Renal pelvis (tissue), 4 donors: Measurements from ENCODE around the gene DNAJC4. TPM values are rescaled to one million over a fixed set of nuclear protein-coding genes. Genes with fewer than 3 reads are reported as not detected.

Experiments
- DNase-seq: peaks from one replicate; pipeline ENCODE4 v3.0.0-alpha.2; 2013
- polyA plus RNA-seq, 3 donors: library from polyadenylated mRNA; unstranded; fragments of 120-200 nt; gene quantifications; one replicate each; pipeline ENCODE4 v1.2.1, GENCODE V29; 2013; ENCODE audit not compliant: insufficient read length in 3 of 3

DNAJC4 gene
- polyA plus RNA-seq, 3 donors = 63.7 to 79.3 (median 69.9) TPM

DNA sequence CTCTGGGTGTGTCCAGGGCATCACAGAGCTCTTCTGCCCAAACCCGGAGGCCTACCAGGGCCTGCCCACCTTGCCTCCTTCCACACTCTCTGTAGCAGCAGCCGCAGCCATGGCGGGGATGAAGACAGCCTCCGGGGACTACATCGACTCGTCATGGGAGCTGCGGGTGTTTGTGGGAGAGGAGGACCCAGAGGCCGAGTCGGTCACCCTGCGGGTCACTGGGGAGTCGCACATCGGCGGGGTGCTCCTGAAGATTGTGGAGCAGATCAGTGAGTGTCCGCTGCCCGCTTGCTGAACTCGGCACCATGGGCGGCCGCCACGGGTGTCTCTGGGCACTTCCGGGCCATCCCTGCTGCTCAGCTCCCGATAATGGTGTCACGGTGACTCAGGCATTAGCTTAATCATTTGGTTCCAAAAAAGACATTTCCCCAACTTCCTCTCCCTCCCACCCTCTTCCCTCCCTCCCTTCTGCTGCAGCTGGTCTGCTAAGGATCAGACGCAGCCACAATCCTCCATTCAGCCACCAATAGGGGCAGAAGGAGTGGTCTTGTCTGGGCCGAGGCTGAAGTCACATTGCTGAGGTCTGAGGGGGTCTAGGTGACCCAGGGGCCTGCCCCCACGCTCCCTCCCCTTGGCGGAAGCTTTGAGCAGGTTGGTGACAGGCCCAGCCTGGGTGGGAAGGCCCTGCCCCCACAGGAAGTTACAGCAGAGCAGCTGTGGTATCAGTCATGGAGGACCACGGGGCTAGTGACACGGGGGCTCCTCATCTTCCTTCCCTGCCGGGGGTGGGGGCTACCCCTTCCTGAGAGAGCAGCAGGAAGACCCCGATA is 22.9 kb upstream of the DNAJC4 start:
- peak; percentile 40 for DNase-seq

DNA sequence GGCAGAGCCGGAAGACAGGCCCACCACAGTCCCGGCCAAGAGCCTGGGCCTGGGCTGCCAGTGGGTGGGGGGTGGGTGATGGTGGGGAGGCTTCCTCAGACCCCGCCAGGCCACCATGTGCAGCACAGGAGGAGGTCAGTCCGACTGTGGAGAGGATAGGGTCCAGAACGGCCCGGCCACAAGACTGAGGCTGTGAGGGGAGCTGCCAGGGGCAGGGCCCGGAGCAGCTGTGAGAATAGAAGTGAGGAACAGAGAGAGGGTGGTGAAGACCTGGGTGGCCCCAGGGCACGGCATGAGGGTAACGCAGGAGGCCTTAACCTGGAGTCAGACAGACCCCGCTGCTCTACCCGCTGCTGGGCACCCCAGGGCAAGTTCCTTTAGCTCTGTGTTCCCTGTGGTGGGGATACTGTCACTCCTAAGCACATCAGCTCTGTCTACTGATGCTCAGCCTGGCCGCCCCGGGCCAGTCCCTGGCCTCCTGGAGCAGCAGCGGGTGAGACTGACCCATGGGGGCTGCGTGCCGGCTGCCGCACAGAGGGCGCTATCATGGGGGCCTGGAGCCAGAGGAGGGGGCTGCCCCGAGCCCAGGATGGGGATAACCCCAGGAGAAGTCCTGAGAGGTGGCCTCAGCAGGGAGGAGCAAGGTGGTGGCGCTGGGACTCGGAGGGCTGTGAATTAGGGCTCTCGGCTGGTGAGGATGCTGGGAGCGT is 22.1 kb upstream of the DNAJC4 start:
- DNase-seq = no peak

DNA sequence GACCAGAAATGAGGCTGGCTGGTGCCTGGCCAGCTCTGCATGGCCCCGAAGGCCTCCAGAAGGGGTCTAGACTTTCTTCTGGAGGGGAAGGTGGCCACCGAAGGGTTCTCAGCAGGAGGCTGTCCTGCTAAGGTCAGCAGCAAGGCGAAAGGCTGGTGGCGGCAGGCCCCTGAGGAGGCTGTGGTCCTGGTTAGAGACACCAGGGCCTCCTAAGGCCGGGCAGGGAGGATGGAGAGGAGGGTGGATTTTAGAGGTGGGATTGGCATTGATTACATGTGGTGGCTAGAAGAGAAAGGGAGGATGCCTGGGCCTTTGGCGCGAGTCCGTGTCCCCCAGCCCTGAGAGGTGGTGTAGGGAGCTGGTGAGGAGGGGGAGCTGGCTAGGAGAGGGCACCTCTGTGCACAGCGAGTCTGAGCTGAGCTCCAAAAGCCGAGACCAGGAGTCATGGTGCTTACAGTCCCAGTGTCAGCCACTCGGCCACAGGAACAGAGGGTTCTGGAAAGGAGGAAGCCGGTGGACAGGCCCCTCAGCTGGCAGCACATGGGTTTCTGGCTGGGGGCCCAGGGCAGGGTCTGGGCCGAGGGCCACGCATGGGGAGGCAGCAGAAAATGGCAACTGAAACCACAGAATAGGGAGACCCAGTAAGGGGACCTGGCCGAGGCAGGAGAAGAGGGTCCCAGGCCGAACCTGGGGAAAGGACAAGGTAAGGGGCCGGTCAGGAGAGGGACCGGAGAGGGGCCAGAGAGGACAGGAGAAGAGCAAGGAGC is 21.4 kb upstream of the DNAJC4 start:
- DNase-seq = no peak

DNA sequence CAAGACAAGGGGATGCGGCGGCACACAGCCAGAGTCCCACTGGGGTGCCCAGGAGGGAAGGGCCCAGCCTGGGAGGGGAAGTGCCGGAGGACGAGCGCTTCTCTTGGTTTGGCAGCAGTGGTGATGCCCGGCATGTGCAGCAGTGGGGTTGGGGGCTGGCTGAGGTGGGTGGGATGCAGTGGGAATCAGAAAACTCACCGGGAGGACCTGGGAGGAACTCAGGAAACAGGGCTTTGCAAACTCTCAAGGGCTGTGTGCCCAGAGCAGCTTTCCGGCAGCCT is 20.8 kb upstream of the DNAJC4 start:
- no peak for DNase-seq

DNA sequence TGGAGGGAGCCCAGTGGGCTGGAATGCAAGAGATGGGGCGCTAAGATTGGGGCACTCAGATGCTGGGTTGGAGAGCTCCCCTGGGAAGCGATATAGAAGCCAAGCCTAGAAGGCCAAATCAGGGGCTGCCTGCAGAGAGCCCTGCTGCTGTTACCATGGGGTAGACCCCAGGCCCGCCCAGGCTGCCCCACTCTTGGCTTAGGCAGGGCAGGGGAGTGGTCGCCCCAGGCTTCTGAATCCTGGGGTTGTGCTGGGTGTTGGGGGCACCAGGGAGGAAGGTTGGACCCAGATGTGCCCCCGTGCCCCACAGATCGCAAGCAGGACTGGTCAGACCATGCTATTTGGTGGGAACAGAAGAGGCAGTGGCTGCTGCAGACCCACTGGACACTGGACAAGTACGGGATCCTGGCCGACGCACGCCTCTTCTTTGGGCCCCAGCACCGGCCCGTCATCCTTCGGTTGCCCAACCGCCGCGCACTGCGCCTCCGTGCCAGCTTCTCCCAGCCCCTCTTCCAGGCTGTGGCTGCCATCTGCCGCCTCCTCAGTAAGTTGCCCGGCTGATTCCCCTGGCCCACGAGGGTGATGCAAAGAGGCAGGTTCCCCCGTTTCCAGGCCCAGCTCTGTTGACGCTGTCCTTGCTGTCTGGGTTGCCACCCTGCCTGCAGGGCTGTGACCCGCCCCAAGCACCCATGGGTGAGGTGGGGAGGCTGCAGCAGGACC is 19.9 kb upstream of the DNAJC4 start:
- no peak for DNase-seq

DNA sequence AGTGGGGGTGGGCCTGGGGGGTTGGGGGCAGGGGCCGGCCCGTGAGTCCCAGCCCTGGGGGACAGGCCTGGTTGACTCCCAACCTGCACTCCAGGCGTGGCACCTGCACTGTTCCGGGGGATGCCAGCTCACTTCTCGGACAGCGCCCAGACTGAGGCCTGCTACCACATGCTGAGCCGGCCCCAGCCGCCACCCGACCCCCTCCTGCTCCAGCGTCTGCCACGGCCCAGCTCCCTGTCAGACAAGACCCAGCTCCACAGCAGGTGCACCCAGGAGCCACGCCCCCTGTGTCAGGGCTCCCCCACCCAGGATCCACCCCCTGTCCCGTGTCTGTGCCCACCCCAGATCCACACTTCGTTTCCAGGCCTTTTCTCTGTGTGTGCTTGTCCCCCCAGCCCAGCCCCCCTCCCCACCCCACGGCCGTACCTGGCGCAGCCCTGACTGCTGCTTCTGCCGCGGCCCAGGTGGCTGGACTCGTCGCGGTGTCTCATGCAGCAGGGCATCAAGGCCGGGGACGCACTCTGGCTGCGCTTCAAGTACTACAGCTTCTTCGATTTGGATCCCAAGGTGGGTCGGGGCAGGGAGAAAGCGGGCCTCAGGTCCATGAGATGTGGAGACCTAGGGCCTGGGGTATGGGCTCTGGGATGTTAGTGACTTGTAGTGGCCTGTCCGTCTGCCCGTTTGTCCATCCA is 19.0 kb upstream of the DNAJC4 start:
- no peak for DNase-seq

DNA sequence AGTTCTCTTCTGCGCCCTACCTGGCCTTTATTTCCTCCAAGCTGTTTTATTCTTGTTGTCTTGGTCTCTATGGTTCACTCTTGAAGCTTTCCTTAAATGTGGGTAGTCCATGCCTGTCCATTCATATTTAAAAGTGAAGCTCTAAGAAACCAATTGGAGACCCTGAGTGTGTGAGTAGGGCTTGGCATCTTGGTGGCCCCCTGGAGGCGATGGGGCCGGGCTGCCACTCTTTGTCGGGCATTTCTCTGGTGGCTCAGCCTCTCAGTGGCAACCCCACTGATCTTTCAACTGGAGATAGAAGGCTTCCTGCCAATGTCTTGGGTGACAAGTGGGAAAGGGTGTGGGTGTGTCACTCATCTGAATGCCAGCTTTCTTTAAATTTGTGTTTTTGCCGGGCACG is 13.5 kb upstream of the DNAJC4 start:
- no peak for DNase-seq

DNA sequence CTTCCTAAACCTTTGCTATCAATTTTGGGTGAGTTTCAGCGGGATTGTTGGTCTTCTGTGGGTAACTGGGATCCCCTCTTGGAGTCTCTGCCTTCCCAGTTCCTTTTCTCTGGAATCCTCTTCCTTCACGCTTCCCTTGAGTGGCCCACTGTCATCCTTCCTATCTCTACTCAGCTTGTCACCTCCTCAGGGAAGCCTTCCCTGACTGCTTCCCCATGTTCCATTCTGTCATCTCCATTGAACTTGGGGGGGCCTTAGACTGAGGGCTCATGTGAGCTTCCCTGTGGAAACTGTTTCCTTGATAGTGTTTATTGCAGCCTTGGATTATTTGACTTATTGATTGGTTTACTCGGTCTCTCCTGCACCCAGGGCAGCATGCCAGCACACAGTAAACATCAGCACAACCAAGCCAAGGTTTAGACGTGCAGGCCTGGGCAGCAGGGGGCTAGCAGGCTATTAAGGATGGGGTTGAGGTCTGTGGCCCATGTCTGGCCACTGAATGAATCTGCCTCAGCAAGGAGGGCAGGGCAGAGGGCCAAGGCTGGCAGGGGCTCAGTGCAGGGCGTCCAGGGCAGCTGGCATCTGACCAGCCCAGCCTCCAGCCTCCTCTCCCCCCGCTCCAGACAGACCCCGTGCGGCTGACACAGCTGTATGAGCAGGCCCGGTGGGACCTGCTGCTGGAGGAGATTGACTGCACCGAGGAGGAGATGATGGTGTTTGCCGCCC is 11.6 kb upstream of the DNAJC4 start:
- no peak for DNase-seq

DNA sequence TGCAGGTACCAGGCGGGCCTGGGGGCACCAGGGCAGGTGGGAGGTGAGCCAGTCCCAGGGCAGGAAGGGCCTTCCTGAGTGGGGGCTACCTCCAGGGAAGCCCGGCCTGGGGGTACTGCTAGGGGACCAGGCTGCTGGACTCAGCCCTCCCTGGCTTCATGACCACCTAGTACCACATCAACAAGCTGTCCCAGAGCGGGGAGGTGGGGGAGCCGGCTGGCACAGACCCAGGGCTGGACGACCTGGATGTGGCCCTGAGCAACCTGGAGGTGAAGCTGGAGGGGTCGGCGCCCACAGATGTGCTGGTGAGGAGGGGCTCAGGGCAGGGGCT is 11.0 kb upstream of the DNAJC4 start:
- no peak for DNase-seq

DNA sequence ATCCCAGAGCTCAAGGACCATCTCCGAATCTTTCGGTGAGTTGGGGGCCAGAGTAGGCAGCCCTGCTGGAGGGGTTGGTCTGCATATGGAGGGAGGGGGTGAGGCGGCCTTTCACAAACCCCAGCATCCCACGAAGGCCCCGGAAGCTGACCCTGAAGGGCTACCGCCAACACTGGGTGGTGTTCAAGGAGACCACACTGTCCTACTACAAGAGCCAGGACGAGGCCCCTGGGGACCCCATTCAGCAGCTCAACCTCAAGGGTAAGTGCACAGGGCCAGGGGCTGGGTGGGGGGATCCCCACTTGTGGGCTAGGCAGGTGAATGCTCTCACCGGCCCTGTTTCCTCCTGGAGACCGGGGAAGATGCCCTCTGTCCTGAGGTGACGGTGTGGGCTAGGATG is 10.6 kb upstream of the DNAJC4 start:
- DNase-seq = no peak

DNA sequence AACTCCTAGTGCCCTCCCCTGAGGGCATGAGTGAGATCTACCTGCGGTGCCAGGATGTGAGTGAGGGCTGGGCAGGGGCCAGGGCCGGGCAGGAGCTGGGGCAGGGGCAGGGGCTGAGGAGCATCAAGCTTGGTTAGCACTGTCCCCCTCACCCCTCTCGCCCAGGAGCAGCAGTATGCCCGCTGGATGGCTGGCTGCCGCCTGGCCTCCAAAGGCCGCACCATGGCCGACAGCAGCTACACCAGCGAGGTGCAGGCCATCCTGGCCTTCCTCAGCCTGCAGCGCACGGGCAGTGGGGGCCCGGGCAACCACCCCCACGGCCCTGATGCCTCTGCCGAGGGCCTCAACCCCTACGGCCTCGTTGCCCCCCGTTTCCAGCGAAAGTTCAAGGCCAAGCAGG is 10.1 kb upstream of the DNAJC4 start:
- no peak for DNase-seq

DNA sequence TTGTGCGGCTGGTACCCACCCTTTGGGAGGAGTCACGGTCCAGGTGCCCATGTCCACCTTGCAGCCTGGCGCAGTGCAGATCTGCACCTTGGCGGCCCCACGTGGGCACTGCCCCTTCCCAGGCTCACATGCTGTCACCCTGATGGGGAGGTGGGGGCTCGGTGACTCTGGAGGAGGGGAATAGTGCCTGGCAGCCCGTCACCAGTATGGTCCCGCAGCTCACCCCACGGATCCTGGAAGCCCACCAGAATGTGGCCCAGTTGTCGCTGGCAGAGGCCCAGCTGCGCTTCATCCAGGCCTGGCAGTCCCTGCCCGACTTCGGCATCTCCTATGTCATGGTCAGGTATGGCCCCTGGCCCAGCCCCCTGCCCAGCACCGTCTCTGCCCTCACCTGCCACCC is 9.6 kb upstream of the DNAJC4 start:
- DNase-seq = no peak

DNA sequence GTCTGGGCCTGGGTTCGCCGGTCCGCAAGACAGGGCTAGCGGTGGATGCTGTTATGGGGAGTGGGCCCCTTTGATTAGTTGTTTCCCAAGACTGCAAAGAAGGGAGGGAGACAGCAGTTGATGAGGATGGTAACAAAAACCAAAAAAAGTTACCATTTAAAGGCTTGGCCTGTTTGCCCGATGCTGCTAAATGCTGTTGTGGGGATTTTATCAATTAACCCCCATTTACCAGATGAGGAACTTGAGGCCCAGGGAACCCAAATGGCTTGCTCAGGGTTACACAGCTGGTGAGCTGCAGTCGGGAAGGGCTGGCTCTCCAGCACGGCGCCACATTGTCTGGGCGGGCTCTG is 7.7 kb upstream of the DNAJC4 start:
- DNase-seq = no peak

DNA sequence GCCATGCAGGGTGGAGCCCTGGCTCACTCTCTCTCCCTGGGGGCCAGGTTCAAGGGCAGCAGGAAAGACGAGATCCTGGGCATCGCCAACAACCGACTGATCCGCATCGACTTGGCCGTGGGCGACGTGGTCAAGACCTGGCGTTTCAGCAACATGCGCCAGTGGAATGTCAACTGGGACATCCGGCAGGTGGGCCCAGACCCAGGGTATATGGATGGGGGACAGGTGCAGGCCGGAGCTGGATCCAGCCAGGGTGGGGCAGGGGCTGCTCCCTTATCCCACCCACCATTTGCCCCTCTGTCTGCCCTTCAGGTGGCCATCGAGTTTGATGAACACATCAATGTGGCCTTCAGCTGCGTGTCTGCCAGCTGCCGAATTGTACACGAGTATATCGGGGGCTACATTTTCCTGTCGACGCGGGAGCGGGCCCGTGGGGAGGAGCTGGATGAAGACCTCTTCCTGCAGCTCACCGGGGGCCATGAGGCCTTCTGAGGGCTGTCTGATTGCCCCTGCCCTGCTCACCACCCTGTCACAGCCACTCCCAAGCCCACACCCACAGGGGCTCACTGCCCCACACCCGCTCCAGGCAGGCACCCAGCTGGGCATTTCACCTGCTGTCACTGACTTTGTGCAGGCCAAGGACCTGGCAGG is 7.2 kb upstream of the DNAJC4 start:
- DNase-seq = no peak

DNA sequence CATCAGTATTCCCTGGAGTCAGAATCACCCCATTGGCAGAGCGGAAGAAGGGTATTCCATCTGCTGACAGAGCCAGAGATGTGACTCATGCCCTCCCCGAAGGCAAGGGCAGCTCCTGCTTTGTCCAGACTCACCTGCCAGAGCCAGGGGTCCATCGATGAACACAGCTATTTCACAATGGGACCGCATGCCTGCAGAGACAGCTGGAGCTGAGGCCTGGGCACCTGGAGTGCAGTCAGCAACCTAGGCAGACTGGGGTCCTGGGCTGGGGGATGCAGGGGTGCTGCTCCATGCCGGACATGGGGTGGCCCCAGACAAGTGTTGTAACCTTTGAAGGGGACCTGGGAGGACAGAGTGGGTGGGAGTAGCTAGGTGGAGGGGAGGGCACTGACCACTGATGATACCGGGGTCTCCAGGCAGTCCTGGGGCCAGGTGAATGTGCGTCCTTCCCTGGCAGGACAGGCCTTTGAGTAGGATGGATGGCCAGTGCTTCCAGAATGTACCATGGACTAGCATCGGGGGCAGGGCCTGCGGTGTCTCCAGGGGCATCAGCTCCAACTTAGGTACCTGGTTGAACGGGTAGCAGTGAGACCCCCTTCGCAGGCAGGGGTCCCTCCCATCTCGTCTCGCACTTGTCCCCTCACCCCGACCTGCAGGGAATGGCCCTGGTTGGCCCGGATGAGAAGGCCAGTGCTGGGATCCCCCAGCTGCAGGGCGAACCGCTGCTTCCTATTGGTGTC is 6.0 kb upstream of the DNAJC4 start:
- no peak for DNase-seq

DNA sequence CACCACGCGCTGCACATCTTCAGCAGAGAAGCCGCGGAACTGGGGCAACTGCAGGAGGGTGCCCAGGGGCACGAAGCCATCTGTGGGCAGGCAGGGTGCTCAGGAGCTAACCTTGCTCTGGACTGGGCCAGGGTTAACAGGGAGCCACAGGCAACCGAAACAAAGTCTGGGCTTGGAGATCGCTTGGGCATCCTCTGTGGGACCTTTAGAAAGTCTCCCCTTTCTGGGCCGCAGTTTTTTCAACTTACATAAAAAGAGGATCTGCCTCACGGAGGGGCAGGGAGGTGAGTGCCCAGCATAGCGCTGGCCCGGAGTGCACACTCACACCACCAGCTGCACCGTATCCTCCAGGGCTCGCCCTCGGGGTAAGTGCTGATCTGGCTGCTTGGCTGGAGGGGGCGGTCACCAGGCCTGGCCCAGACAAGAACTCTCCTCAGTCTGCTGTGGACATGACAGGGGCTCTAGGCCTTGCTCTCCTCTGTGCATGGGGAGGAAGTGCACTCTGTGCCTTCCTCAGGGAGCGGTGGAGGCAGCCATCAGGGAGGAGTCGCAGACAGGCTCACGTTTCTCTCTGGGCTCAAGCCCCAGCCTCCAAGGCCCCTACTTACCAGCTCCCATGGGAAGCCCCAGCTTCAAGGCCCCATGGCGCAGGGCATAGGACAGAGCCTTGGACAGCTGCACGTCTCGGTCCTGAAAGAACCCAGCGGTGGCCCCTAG is 5.3 kb upstream of the DNAJC4 start:
- DNase-seq = no peak

DNA sequence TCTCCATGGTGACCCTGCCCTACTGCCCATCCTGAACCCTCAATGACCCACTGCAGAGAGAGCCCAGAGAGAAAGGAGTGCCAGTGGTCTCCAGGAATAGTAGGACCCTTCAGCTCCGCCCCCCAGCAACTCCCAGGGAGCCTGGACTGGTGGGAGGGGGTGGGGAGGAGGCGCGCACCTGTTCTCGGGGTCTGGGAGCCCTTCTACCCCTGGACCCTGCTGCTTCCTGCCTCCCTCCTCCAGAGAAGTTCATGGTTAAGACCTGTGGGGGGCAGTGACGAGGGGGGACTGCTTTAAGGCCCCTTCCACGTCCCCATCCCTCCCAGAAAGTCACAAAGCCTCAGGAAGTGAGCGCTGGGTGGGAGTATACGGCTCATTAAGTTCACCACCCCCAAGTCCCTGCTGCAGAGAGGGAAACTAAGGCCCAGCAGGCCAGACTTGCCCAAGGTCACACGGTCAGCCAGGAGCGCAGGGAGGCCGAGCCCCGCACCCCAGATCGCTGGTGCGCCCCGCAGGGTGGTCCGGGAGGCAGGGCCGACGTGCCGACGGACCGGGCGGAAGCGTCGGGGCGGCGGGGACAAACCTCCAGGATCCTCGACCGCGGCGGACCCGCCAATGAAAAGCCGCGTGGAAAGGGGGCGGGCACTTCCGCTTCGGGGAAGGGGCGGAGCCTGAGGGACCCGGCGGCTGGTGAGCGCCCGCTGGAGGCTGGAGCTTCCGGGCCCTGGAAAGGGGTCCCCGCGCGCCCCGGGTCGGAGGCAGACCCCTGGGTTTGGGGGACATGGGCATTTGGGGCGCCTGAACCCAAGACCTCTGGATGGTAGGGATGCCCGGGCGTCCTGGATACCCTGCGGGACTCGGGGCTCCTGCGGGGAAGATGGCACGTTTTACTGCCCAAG is 4.5 kb upstream of the DNAJC4 start, which contains the start of the genes NUDT22 and TRPT1:
Gene NUDT22, plus strand, starts transcription at position 667 of the 899 bp plus-strand sequence. CDS start 379 bp downstream, outside the sequence.
Gene TRPT1, minus strand, starts transcription at position 579 of the 899 bp plus-strand sequence. Its CDS starts 326 bp downstream, at position 253.
- peak; percentile 88 for DNase-seq

DNA sequence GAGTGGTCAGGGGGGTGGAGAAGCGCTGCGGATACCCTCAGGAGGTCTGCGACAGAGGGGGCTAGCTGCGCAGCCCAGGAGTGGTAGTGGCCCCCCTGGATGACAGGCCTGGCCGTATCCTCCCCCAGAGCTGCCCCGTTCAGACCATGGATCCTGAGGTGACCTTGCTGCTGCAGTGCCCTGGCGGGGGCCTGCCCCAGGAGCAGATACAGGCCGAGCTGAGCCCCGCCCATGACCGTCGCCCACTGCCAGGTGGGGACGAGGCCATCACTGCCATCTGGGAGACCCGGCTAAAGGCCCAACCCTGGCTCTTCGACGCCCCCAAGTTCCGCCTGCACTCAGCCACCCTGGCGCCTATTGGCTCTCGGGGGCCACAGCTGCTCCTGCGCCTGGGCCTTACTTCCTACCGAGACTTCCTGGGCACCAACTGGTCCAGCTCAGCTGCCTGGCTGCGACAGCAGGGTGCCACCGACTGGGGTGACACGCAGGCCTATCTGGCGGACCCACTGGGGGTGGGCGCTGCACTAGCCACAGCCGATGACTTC is 3.8 kb upstream of the DNAJC4 start:
- no peak for DNase-seq
